Measurements from ENCODE around the gene SMARCD3.

Gene SMARCD3
- 0.42 to 12.6 (median 1.8) reads per million in 17 experiments for total RNA-seq

- DNase-seq = peak in 3 of 4 experiments; percentile 28 to 59 (median 36)
Measured at GRCh38 chr7:151248346-151249033, at the start of gene SMARCD3. Gene SMARCD3, minus strand, starts transcription at chr7:151248694. Its CDS starts 132 bp downstream, at chr7:151248562.

- DNase-seq = no peak
Measured at GRCh38 chr7:151296202-151296992, 47.9 kb upstream of the SMARCD3 start.

GRCh38 chr7:151292850-151293249 is 44.4 kb upstream of the SMARCD3 start:
- no peak for DNase-seq

- no peak for DNase-seq
Measured at GRCh38 chr7:151291206-151291605, 42.7 kb upstream of the SMARCD3 start.

GRCh38 chr7:151290355-151290760 is 41.9 kb upstream of the SMARCD3 start:
- DNase-seq = no peak

- DNase-seq = peak in 3 of 4 experiments; percentile 29 to 30 (median 30)
Measured at GRCh38 chr7:151289891-151290290, 41.4 kb upstream of the SMARCD3 start.

GRCh38 chr7:151286148-151286547 is 37.7 kb upstream of the SMARCD3 start:
- DNase-seq = no peak

GRCh38 chr7:151283302-151283701 is 34.8 kb upstream of the SMARCD3 start:
- no peak for DNase-seq

- DNase-seq = no peak
Measured at GRCh38 chr7:151282111-151282510, 33.6 kb upstream of the SMARCD3 start.

- no peak for DNase-seq
Measured at GRCh38 chr7:151281686-151282085, 33.2 kb upstream of the SMARCD3 start.

- no peak for DNase-seq
Measured at GRCh38 chr7:151280388-151281019, 32.0 kb upstream of the SMARCD3 start.

- DNase-seq = no peak
Measured at GRCh38 chr7:151279868-151280267, 31.4 kb upstream of the SMARCD3 start.

GRCh38 chr7:151278949-151279348 is 30.5 kb upstream of the SMARCD3 start:
- no peak for DNase-seq

GRCh38 chr7:151277631-151278030 is 29.1 kb upstream of the SMARCD3 start:
- DNase-seq = no peak

- DNase-seq = peak; percentile 62 to 88 (median 78)
Measured at GRCh38 chr7:151276666-151277590, 28.4 kb upstream of the SMARCD3 start.

- peak in 1 of 4 experiments; percentile 11 for DNase-seq
Measured at GRCh38 chr7:151275813-151276577, 27.5 kb upstream of the SMARCD3 start.

GRCh38 chr7:151274936-151275812 is 26.7 kb upstream of the SMARCD3 start:
- no peak for DNase-seq

GRCh38 chr7:151274396-151274795 is 25.9 kb upstream of the SMARCD3 start:
- peak in 3 of 4 experiments; percentile 21 to 34 (median 26) for DNase-seq

GRCh38 chr7:151273651-151274390 is 25.3 kb upstream of the SMARCD3 start:
- DNase-seq = peak; percentile 52 to 82 (median 77)

- DNase-seq = no peak
Measured at GRCh38 chr7:151272877-151273276, 24.4 kb upstream of the SMARCD3 start.

All from suppressor macrophage (primary cell).